ENCODE measurements around the gene ZNF385B. TPM values are rescaled to one million over a fixed set of nuclear protein-coding genes. Genes with fewer than 3 reads are reported as not detected.

ZNF385B gene
- total RNA-seq, 2 donors from 2014 or later, result under 0.01 TPM; not detected in 1

DNA sequence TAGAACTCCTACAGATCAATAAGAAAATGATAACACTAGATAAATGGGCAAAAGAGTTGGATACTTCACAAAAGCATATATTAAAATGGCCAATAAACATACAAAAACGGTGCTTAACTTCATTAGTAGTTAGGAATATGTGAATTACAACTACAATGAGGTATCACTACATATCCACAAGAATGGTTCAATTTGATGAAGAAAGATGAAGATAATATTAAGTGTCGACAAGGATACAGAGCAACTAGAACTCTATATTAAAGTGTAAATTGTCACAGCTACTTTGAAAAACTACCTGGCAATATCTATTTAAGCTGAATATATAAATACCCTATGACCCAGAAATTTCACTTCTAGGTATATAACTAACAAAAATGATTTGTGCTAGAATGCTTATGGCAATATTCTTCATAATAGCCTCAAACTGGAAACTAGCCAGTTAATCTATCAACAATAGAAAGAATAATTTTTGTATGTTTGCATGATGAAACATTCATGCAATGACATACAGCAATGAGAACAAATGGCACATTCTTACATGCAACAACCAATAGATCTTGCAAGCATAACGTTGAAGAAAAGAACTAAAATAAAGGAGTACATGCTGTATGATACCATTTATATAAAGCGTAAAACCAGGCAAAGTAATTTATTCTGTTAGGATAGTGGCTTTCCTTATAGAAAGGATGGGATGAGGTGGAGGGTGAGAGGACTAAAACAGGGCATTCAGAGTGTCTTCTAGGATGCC is 306.6 kb downstream of the ZNF385B start:
- TF ChIP-seq, protein P1, sequence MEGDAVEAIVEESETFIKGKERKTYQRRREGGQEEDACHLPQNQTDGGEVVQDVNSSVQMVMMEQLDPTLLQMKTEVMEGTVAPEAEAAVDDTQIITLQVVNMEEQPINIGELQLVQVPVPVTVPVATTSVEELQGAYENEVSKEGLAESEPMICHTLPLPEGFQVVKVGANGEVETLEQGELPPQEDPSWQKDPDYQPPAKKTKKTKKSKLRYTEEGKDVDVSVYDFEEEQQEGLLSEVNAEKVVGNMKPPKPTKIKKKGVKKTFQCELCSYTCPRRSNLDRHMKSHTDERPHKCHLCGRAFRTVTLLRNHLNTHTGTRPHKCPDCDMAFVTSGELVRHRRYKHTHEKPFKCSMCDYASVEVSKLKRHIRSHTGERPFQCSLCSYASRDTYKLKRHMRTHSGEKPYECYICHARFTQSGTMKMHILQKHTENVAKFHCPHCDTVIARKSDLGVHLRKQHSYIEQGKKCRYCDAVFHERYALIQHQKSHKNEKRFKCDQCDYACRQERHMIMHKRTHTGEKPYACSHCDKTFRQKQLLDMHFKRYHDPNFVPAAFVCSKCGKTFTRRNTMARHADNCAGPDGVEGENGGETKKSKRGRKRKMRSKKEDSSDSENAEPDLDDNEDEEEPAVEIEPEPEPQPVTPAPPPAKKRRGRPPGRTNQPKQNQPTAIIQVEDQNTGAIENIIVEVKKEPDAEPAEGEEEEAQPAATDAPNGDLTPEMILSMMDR (IDR thresholded peaks at IDR 0.05), result no peak
- no peak for TF ChIP-seq POLR2A (IDR thresholded peaks at IDR 0.05)
- WGBS, 2 donors, result 85 to 88% methylated on average over 4 of the region's 4 CpGs
- H3K27ac ChIP-seq, result no peak overlapping the region
- intact Hi-C loops (cut with DNase I), result no loop called here
- no peaks in the 10 kb centered on the region for H3K36me3 ChIP-seq (replicated peaks in 1 of 2; ENCODE audit: insufficient read depth in 1 of 2, low read depth in 2 of 2)
- peaks cover 16% of the 10 kb centered on the region for H3K4me1 ChIP-seq
- DNase-seq, result no peak
- H3K27me3 ChIP-seq, result no peaks in the 10 kb centered on the region
- no peak for ATAC-seq
- no peak overlapping the region for H3K4me3 ChIP-seq
- H3K9me3 ChIP-seq, result no peaks in the 10 kb centered on the region

DNA sequence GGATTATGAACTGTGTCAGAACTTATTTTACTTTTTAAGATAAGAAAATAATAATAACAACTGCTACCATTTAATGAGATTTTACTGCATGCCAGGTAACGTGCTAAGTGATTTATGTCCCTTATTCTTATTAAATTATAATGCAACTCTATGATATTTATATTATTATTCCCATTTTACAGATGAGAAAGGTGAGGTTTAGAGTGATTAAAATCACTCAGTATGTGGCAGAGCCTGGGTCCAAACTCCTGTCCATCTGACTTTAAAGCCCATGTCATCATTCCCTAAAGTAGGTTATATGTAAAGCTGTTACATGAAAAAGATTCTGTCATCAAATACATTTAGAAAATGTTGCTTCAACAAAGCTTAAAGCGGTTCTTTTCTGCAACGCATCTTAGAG is 308.0 kb downstream of the ZNF385B start:
- peaks cover 8% of the 10 kb centered on the region for H3K4me1 ChIP-seq
- H3K36me3 ChIP-seq (replicated peaks in 1 of 2; ENCODE audit: insufficient read depth in 1 of 2, low read depth in 2 of 2), result no peaks in the 10 kb centered on the region
- H3K4me3 ChIP-seq, result no peak overlapping the region
- no peaks in the 10 kb centered on the region for H3K27me3 ChIP-seq
- ATAC-seq, result no peak
- no peak overlapping the region for H3K27ac ChIP-seq
- intact Hi-C loops (cut with DNase I), result no loop called here
- TF ChIP-seq POLR2A (IDR thresholded peaks at IDR 0.05), result no peak
- TF ChIP-seq, protein P1 (IDR thresholded peaks at IDR 0.05), result no peak
- no peaks in the 10 kb centered on the region for H3K9me3 ChIP-seq
- DNase-seq, result no peak
- WGBS, 2 donors, result 85 to 94% methylated on average over 3 of the region's 3 CpGs

DNA sequence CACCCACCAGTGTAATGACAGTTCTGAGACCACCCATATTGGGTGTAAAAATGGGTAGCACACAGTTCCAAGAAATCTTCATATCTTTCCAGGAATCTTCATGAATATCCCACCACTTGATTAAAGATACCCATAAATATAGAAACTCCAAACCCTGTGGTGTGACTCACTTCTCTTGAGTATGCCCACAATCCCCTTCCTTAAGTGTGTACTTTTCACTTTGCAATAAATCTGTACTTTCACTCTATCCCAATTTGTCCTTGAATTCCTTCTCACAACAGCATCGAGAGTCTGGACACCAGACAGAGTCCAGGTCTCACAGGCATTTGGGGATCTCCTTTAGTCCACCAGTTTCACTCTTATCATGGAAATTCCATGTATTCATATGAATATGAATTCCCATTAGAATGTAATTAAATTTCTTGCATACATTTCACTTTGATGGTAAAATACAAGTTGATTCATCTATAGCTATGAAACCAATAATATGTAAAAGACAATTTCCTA is 309.8 kb downstream of the ZNF385B start:
- intact Hi-C loops (cut with DNase I), result no loop called here
- Histone ChIP-seq H3K9me3 (no peaks in the 10 kb centered on the region), H3K4me1 (no peaks in the 10 kb centered on the region), H3K27me3 (no peaks in the 10 kb centered on the region), H3K36me3 (replicated peaks in 1 of 2; ENCODE audit: insufficient read depth in 1 of 2, low read depth in 2 of 2) (no peaks in the 10 kb centered on the region), H3K4me3 (no peak overlapping the region), H3K27ac (no peak overlapping the region)
- 55 to 83% methylated on average over 1 of the region's 1 CpG for WGBS, 2 donors
- no peak for TF ChIP-seq POLR2A (IDR thresholded peaks at IDR 0.05)
- TF ChIP-seq, protein P1 (IDR thresholded peaks at IDR 0.05), result no peak
- no peak for ATAC-seq
- DNase-seq, result no peak

DNA sequence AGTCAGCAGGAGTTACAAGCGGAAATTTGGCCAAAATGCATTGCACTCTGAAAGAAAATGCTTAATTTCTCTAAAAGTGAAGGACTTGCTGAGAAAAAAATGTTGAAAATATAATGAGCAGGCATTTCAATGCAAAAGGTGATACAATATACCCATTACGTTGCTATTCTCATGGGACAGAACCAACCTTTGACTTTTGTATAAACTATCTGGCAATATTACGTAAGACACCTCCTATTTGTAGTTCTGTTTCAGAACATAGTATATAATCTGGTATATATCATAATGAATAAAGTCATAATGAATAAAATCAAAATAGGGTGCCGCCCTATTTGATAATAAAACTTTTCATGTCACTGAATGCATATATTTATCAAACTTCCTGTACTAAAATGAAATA is 310.6 kb downstream of the ZNF385B start:
- TF ChIP-seq, protein P1 (IDR thresholded peaks at IDR 0.05), result no peak
- TF ChIP-seq POLR2A (IDR thresholded peaks at IDR 0.05), result no peak
- intact Hi-C loops (cut with DNase I), result no loop called here
- H3K4me3 ChIP-seq, result no peak overlapping the region
- H3K27ac ChIP-seq, result no peak overlapping the region
- H3K27me3 ChIP-seq, result no peaks in the 10 kb centered on the region
- H3K4me1 ChIP-seq, result no peaks in the 10 kb centered on the region
- ATAC-seq (no peak), DNase-seq (no peak)
- H3K9me3 ChIP-seq, result no peaks in the 10 kb centered on the region
- H3K36me3 ChIP-seq (replicated peaks in 1 of 2; ENCODE audit: insufficient read depth in 1 of 2, low read depth in 2 of 2), result no peaks in the 10 kb centered on the region
- 88 to 91% methylated on average over 4 of the region's 4 CpGs for WGBS, 2 donors

DNA sequence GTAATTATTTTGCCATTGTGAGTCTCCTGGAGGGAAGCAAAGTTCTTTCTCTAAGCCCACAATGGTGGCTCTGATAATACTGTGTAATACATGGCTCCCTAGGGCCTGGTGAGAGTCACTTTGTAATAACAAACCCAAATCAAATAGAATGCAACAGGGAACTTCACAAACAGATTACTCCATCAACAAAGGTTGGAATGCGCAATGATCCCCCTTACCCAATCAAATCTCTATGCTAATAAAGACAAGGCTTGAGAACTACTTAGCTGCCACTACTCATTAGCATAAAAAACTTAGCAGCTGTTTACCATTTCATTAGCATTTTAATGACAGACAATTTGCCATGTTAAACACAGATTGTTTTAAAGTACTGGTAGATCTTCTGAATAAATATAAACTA is 311.2 kb downstream of the ZNF385B start:
- TF ChIP-seq, protein P1 (IDR thresholded peaks at IDR 0.05), result no peak
- no peak for TF ChIP-seq POLR2A (IDR thresholded peaks at IDR 0.05)
- intact Hi-C loops (cut with DNase I), result no loop called here
- WGBS, 2 donors, result 72 to 79% methylated on average over 1 of the region's 1 CpG
- Histone ChIP-seq H3K9me3 (no peaks in the 10 kb centered on the region), H3K4me3 (no peak overlapping the region), H3K4me1 (no peaks in the 10 kb centered on the region), H3K36me3 (replicated peaks in 1 of 2; ENCODE audit: insufficient read depth in 1 of 2, low read depth in 2 of 2) (no peaks in the 10 kb centered on the region), H3K27ac (no peak overlapping the region), H3K27me3 (no peaks in the 10 kb centered on the region)
- ATAC-seq (no peak), DNase-seq (no peak)

Data from body of pancreas (tissue), 4 donors.